ENCODE data around the gene DXO.
A peak's percentile ranks its signal among the peaks of the same experiment; 100 is the strongest.
"Not testable (repeated sequence)": the region's sequence is repeated elsewhere in the genome, so short reads cannot be mapped to it uniquely, and the experiment has no call there.

DXO gene

DNA sequence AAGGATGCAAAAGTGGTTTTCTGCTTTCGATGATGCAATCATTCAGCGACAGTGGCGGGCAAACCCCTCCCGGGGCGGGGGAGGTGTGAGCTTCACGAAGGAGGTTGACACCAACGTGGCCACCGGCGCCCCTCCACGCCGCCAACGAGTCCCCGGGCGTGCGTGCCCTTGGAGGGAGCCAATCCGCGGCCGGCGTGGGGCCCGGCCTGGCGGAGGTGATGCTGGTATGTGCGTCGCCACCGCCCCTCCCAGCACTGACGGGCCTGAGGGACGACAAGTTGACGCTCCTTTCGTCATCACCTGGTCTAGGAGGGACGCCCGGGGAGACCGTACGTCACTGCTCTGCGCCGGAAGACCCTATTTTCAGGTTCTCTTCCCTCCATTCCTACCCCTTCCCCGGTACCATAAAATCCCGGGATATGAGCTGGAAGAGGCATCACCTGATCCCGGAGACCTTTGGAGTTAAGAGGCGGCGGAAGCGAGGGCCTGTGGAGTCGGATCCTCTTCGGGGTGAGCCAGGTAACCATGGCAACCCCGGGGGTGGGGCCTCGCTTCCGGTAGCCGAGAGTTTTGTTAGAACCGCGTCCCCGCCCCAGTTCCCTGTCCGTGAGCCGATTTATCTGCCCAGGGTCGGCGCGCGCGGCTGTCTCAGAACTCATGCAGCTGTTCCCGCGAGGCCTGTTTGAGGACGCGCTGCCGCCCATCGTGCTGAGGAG lies at the start of gene DXO:
Gene DXO, minus strand, starts transcription at position 146 of the 716 bp plus-strand sequence. CDS start 463 bp downstream, outside the sequence.
- H3K36me3 ChIP-seq (ENCODE audit: control insufficient read depth in 2 of 2, insufficient read depth in 2 of 2, low read length in 2 of 2) = peaks cover 16 to 20% of the 10 kb centered on the region in 2 donors

DNA sequence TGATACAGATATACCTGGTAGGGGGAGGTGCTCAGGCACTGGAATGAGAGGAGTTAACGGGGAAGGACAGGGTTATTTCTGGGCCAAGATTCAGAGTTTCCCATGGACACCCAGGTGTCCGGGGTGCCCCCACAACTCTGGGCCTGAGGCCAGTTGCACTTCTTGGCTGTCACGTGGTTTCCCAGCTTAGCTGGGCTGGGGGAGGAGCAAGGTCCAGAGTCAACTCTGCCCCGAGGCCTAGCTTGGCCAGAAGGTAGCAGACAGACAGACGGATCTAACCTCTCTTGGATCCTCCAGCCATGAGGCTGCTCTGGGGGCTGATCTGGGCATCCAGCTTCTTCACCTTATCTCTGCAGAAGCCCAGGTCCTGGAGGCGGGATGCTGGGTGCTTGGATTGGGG lies 42.6 kb upstream of the DXO start, which contains the start of gene C4B:
Gene C4B, plus strand, starts transcription at position 249 of the 400 bp plus-strand sequence. Its CDS starts 51 bp downstream, at position 300.
- not testable (repeated sequence) for H3K27me3 ChIP-seq (ENCODE audit: control insufficient read depth in 1 of 2, insufficient read depth in 2 of 2, low read length in 2 of 2); H3K4me1 ChIP-seq (ENCODE audit: control insufficient read depth, insufficient read depth, low read length); H3K4me3 ChIP-seq (ENCODE audit: low read length in 2 of 2); H3K9ac ChIP-seq (ENCODE audit: low read length in 2 of 2); H3K36me3 ChIP-seq (ENCODE audit: control insufficient read depth in 2 of 2, insufficient read depth in 2 of 2, low read length in 2 of 2); H3K27ac ChIP-seq (ENCODE audit: low read length); H3K9me3 ChIP-seq (ENCODE audit: control insufficient read depth in 2 of 2, low read length in 2 of 2)

More for the DNA sequence above, at the start of gene DXO:
- Histone ChIP-seq H3K27me3 (ENCODE audit: control insufficient read depth in 1 of 2, insufficient read depth in 2 of 2, low read length in 2 of 2) (no peaks in the 10 kb centered on the region), H3K9ac (ENCODE audit: low read length in 2 of 2) (peak within 1 kb of the TSS; percentile 74 to 99), H3K4me1 (ENCODE audit: control insufficient read depth, insufficient read depth, low read length) (peaks cover 42% of the 10 kb centered on the region), H3K4me3 (ENCODE audit: low read length in 2 of 2) (peak within 1 kb of the TSS; percentile 75 to 97), H3K27ac (ENCODE audit: low read length) (peak within 1 kb of the TSS; percentile 98), H3K9me3 (ENCODE audit: control insufficient read depth in 2 of 2, low read length in 2 of 2) (no peaks in the 10 kb centered on the region)

- H3K9me3 ChIP-seq (ENCODE audit: control insufficient read depth in 2 of 2, low read length in 2 of 2); H3K36me3 ChIP-seq (ENCODE audit: control insufficient read depth in 2 of 2, insufficient read depth in 2 of 2, low read length in 2 of 2); H3K4me1 ChIP-seq (ENCODE audit: control insufficient read depth, insufficient read depth, low read length); H3K27me3 ChIP-seq (ENCODE audit: control insufficient read depth in 1 of 2, insufficient read depth in 2 of 2, low read length in 2 of 2); H3K27ac ChIP-seq (ENCODE audit: low read length); H3K9ac ChIP-seq (ENCODE audit: low read length in 2 of 2); H3K4me3 ChIP-seq (ENCODE audit: low read length in 2 of 2): not testable (repeated sequence)
Observed at GRCh38 chr6:32013738-32014137, 41.8 kb upstream of the DXO start.

DNA sequence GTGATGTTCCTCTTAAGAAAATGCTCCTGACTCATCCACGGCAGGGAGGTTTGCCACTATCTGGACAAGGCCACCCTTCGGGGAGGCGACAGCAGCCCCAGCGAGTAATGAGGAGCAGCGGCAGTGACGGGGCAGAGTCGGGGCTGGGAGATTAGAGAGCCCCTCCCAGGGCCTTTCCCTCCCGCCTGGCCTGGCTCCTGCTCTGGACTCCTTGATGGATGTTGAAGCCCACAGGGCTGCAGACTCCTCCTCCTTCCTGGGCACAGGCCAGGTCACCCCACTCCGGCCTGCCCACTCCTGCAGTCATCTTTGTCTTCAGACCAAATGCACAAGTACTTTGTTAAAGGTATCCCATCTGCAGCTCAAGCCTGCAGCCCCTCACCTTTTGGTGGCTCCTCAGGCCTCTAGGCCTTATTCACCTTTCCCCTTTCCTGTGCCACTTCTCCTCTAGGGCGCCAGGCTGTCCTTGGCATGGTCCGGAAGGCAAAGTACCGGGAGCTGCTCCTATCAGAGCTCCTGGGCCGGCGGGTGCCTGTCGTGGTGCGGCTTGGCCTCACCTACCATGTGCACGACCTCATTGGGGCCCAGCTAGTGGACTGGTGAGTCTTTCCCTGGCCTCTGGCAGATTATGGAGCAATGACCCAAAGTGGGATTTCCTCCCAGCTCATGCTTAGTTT lies 41.1 kb upstream of the DXO start:
- not testable (repeated sequence) for H3K9ac ChIP-seq (ENCODE audit: low read length in 2 of 2); H3K27ac ChIP-seq (ENCODE audit: low read length); H3K27me3 ChIP-seq (ENCODE audit: control insufficient read depth in 1 of 2, insufficient read depth in 2 of 2, low read length in 2 of 2); H3K4me1 ChIP-seq (ENCODE audit: control insufficient read depth, insufficient read depth, low read length); H3K36me3 ChIP-seq (ENCODE audit: control insufficient read depth in 2 of 2, insufficient read depth in 2 of 2, low read length in 2 of 2); H3K9me3 ChIP-seq (ENCODE audit: control insufficient read depth in 2 of 2, low read length in 2 of 2); H3K4me3 ChIP-seq (ENCODE audit: low read length in 2 of 2)

DNA sequence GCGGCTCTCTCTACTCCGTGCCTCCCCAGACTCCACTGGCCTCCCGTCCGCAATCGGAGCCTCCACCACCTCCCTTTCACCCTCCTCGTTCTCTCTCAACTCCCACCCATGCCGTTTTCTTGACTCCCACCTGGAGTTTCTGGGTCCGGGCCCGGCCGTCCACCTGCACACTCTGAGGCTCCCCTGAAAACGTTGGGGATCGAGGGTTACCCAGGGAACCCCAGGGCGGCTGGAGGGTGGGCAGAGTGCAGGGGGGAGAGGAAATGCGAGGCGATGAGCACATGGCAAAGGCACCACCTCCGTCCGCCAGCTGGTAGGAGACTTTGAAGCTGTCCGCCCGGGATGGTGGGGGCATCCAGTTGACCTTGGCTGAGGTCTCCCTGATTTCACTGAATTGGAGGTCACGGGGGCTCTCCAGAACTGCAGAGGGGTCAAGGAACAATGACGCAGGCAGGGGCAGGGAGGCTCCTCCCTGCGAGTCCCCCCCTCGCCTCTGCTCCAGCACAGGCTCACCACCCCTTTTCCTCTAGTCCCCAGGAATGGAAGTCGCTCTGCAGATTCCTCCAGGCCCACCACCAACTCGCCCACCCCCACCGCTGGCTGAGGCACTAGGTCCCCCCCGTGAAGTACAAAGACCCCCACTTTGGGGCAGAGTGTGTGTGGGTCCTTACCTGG lies 39.1 kb upstream of the DXO start:
- not testable (repeated sequence) for H3K9me3 ChIP-seq (ENCODE audit: control insufficient read depth in 2 of 2, low read length in 2 of 2); H3K4me1 ChIP-seq (ENCODE audit: control insufficient read depth, insufficient read depth, low read length); H3K27ac ChIP-seq (ENCODE audit: low read length); H3K4me3 ChIP-seq (ENCODE audit: low read length in 2 of 2); H3K9ac ChIP-seq (ENCODE audit: low read length in 2 of 2); H3K36me3 ChIP-seq (ENCODE audit: control insufficient read depth in 2 of 2, insufficient read depth in 2 of 2, low read length in 2 of 2); H3K27me3 ChIP-seq (ENCODE audit: control insufficient read depth in 1 of 2, insufficient read depth in 2 of 2, low read length in 2 of 2)

GRCh38 chr6:32009537-32009936 lies 37.6 kb upstream of the DXO start:
- not testable (repeated sequence) for H3K27me3 ChIP-seq (ENCODE audit: control insufficient read depth in 1 of 2, insufficient read depth in 2 of 2, low read length in 2 of 2); H3K4me3 ChIP-seq (ENCODE audit: low read length in 2 of 2); H3K9ac ChIP-seq (ENCODE audit: low read length in 2 of 2); H3K36me3 ChIP-seq (ENCODE audit: control insufficient read depth in 2 of 2, insufficient read depth in 2 of 2, low read length in 2 of 2); H3K27ac ChIP-seq (ENCODE audit: low read length); H3K4me1 ChIP-seq (ENCODE audit: control insufficient read depth, insufficient read depth, low read length); H3K9me3 ChIP-seq (ENCODE audit: control insufficient read depth in 2 of 2, low read length in 2 of 2)

DNA sequence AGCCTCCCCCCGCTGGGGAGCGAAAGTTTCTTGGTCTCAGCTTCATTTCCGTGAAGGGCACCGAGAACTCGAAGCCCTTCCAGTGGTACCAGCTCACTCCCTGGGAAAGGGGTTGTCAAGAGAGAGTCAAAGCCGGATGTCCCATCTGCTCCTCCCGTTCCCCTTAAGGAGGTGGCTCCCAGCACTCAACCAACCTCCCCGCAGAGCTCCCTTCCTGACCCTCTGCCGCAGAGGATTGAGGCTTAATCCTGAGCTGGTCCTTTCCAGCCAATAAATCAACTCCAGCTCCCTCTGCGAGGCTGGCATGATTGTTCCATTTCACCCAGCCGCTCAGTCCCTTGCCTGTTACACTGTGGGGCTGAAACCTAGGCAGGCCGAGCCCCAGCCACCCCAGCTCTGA lies 36.7 kb upstream of the DXO start:
- H3K27me3 ChIP-seq (ENCODE audit: control insufficient read depth in 1 of 2, insufficient read depth in 2 of 2, low read length in 2 of 2); H3K27ac ChIP-seq (ENCODE audit: low read length); H3K4me1 ChIP-seq (ENCODE audit: control insufficient read depth, insufficient read depth, low read length); H3K9ac ChIP-seq (ENCODE audit: low read length in 2 of 2); H3K9me3 ChIP-seq (ENCODE audit: control insufficient read depth in 2 of 2, low read length in 2 of 2); H3K4me3 ChIP-seq (ENCODE audit: low read length in 2 of 2); H3K36me3 ChIP-seq (ENCODE audit: control insufficient read depth in 2 of 2, insufficient read depth in 2 of 2, low read length in 2 of 2): not testable (repeated sequence)

DNA sequence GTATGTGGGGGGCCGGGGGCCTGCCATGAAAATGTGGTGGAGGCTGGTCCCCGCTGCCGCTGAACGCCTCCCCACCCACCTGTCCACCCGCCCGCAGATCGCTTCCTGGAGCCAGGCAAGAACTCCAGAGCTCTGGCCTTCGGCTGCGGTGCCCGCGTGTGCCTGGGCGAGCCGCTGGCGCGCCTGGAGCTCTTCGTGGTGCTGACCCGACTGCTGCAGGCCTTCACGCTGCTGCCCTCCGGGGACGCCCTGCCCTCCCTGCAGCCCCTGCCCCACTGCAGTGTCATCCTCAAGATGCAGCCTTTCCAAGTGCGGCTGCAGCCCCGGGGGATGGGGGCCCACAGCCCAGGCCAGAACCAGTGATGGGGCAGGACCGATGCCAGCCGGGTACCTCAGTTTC lies 36.1 kb upstream of the DXO start:
- not testable (repeated sequence) for H3K4me1 ChIP-seq (ENCODE audit: control insufficient read depth, insufficient read depth, low read length); H3K27ac ChIP-seq (ENCODE audit: low read length); H3K27me3 ChIP-seq (ENCODE audit: control insufficient read depth in 1 of 2, insufficient read depth in 2 of 2, low read length in 2 of 2); H3K9ac ChIP-seq (ENCODE audit: low read length in 2 of 2); H3K4me3 ChIP-seq (ENCODE audit: low read length in 2 of 2); H3K9me3 ChIP-seq (ENCODE audit: control insufficient read depth in 2 of 2, low read length in 2 of 2); H3K36me3 ChIP-seq (ENCODE audit: control insufficient read depth in 2 of 2, insufficient read depth in 2 of 2, low read length in 2 of 2)

- H3K4me1 ChIP-seq (ENCODE audit: control insufficient read depth, insufficient read depth, low read length); H3K9me3 ChIP-seq (ENCODE audit: control insufficient read depth in 2 of 2, low read length in 2 of 2); H3K9ac ChIP-seq (ENCODE audit: low read length in 2 of 2); H3K36me3 ChIP-seq (ENCODE audit: control insufficient read depth in 2 of 2, insufficient read depth in 2 of 2, low read length in 2 of 2); H3K27ac ChIP-seq (ENCODE audit: low read length); H3K27me3 ChIP-seq (ENCODE audit: control insufficient read depth in 1 of 2, insufficient read depth in 2 of 2, low read length in 2 of 2); H3K4me3 ChIP-seq (ENCODE audit: low read length in 2 of 2): not testable (repeated sequence)
Observed at GRCh38 chr6:32007086-32007485, 35.1 kb upstream of the DXO start.

DNA sequence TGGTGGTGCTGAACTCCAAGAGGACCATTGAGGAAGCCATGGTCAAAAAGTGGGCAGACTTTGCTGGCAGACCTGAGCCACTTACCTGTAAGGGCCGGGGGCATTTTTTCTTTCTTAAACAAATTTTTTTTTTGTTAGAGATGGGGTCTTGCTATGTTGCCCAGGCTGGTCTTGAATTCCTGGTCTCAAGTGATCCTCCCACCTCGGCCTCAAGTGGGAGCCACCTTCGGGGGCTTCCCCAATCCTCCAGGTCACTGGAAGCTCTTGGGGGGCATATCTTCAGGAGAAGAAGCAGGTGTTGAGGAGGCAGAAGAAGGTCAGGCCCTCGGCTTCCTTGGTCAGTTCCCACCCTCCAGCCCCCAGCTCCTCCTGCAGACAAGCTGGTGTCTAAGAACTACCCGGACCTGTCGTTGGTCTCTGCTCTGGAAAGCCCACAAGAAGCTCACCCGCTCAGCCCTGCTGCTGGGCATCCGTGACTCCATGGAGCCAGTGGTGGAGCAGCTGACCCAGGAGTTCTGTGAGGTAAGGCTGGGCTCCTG lies 34.1 kb upstream of the DXO start:
- not testable (repeated sequence) for H3K9me3 ChIP-seq (ENCODE audit: control insufficient read depth in 2 of 2, low read length in 2 of 2); H3K4me1 ChIP-seq (ENCODE audit: control insufficient read depth, insufficient read depth, low read length); H3K27ac ChIP-seq (ENCODE audit: low read length); H3K36me3 ChIP-seq (ENCODE audit: control insufficient read depth in 2 of 2, insufficient read depth in 2 of 2, low read length in 2 of 2); H3K9ac ChIP-seq (ENCODE audit: low read length in 2 of 2); H3K4me3 ChIP-seq (ENCODE audit: low read length in 2 of 2); H3K27me3 ChIP-seq (ENCODE audit: control insufficient read depth in 1 of 2, insufficient read depth in 2 of 2, low read length in 2 of 2)

GRCh38 chr6:32005538-32005880 lies 33.6 kb upstream of the DXO start:
- not testable (repeated sequence) for H3K27me3 ChIP-seq (ENCODE audit: control insufficient read depth in 1 of 2, insufficient read depth in 2 of 2, low read length in 2 of 2); H3K4me3 ChIP-seq (ENCODE audit: low read length in 2 of 2); H3K27ac ChIP-seq (ENCODE audit: low read length); H3K9me3 ChIP-seq (ENCODE audit: control insufficient read depth in 2 of 2, low read length in 2 of 2); H3K4me1 ChIP-seq (ENCODE audit: control insufficient read depth, insufficient read depth, low read length); H3K36me3 ChIP-seq (ENCODE audit: control insufficient read depth in 2 of 2, insufficient read depth in 2 of 2, low read length in 2 of 2); H3K9ac ChIP-seq (ENCODE audit: low read length in 2 of 2)

Data from stomach smooth muscle (tissue), 2 donors.